GM23338 (cell line): ENCODE measurements around the gene SLIT1. TPM values are rescaled to one million over a fixed set of nuclear protein-coding genes. Genes with fewer than 3 reads are reported as not detected.

Experiments
- ATAC-seq: fragments of 200-7000 bp; cut with Tn5 transposase; 3 replicates; pipeline ENCODE4 v1.9.1; 2020
- DNase-seq: peaks from one replicate; pipeline ENCODE4 v3.0.0-alpha.2; 2015; ENCODE audit warnings: low spot score
- H2AFZ ChIP-seq: fragments of 200-600 bp; sonication (generic); 2 replicates; pipeline ENCODE4 v1.8.0; 2016; ENCODE audit warnings: antibody characterized with exemption, mild to moderate bottlenecking, moderate library complexity
- H3F3A ChIP-seq: fragments of 200-600 bp; sonication (generic); replicated peaks from 2 replicates; pipeline ENCODE4 v1.8.0; 2017; ENCODE audit warnings: antibody characterized with exemption, mixed run types, low read depth
- H3K27ac ChIP-seq: fragments of 200-600 bp; sonication (generic); 2 replicates; pipeline ENCODE4 v1.6.1; 2016; ENCODE audit warnings: low read depth
- H3K27me3 ChIP-seq: fragments of 200-600 bp; sonication (generic); 2 replicates; pipeline ENCODE4 v1.8.0; 2016; ENCODE audit warnings: mild to moderate bottlenecking, mixed run types, moderate library complexity; ENCODE audit not compliant: insufficient read depth
- H3K36me3 ChIP-seq: fragments of 200-600 bp; sonication (generic); 2 replicates; pipeline ENCODE4 v1.8.0; 2016; ENCODE audit warnings: mild to moderate bottlenecking; ENCODE audit not compliant: insufficient read depth
- H3K4me1 ChIP-seq: fragments of 200-600 bp; sonication (generic); 2 replicates; pipeline ENCODE4 v1.8.0; 2016; ENCODE audit warnings: mild to moderate bottlenecking, moderate library complexity; ENCODE audit not compliant: insufficient read depth
- H3K4me2 ChIP-seq: fragments of 200-600 bp; sonication (generic); 2 replicates; pipeline ENCODE4 v1.7.1; 2017; ENCODE audit warnings: mixed run types
- H3K4me3 ChIP-seq: fragments of 200-600 bp; sonication (generic); 2 replicates; pipeline ENCODE4 v1.6.1; 2016; ENCODE audit warnings: mixed run types
- H3K79me2 ChIP-seq: fragments of 200-600 bp; sonication (generic); replicated peaks from 2 replicates; pipeline ENCODE4 v1.8.0; 2017; ENCODE audit warnings: mild to moderate bottlenecking; ENCODE audit not compliant: insufficient read depth
- H3K9me2 ChIP-seq: fragments of 200-600 bp; sonication (generic); 2 replicates; pipeline ENCODE4 v1.8.0; 2017; ENCODE audit not compliant: insufficient read depth
- H4K20me1 ChIP-seq: fragments of 200-600 bp; sonication (generic); replicated peaks from 2 replicates; pipeline ENCODE4 v1.8.0; 2017; ENCODE audit warnings: mild to moderate bottlenecking; ENCODE audit not compliant: insufficient read depth
- H3K27ac Mint-ChIP-seq: 2 replicates; pipeline ENCODE4 v1.8.0; 2020; ENCODE audit warnings: inconsistent platforms, mild to moderate bottlenecking, moderate library complexity, mixed read lengths
- H3K27me3 Mint-ChIP-seq: 3 replicates; pipeline ENCODE4 v1.8.0; 2022; ENCODE audit warnings: low read depth, mild to moderate bottlenecking, moderate library complexity, mixed read lengths, inconsistent platforms; ENCODE audit not compliant: insufficient read depth, poor library complexity
- H3K36me3 Mint-ChIP-seq: 3 replicates; pipeline ENCODE4 v1.8.0; 2021; ENCODE audit warnings: low read depth, mild to moderate bottlenecking, inconsistent platforms, moderate library complexity, mixed read lengths
- H3K4me1 Mint-ChIP-seq: 3 replicates; pipeline ENCODE4 v1.8.0; 2020; ENCODE audit warnings: mild to moderate bottlenecking, inconsistent platforms, mixed read lengths
- H3K4me3 Mint-ChIP-seq: 3 replicates; pipeline ENCODE4 v1.8.0; 2021; ENCODE audit warnings: moderate library complexity, mild to moderate bottlenecking, inconsistent platforms, mixed read lengths
- H3K9me3 Mint-ChIP-seq: 3 replicates; pipeline ENCODE4 v1.8.0; 2020; ENCODE audit warnings: moderate library complexity, mild to moderate bottlenecking, inconsistent platforms, mixed read lengths
- CREB1 ChIP-seq: fragments of 250-450 bp; sonication (Bioruptor Pico); IDR thresholded peaks from 2 replicates; pipeline ENCODE4 v1.5.0; 2020; ENCODE audit warnings: low read depth, mild to moderate bottlenecking, moderate library complexity
- CTCF ChIP-seq, 2 experiments: fragments of 200-600 bp in 1 of 2; sonication (generic) in 1 of 2; conservative IDR thresholded peaks; 2 replicates each; pipeline versions ENCODE4 v1.5.1 to v1.6.1; 2016 to 2017; ENCODE audit warnings: antibody characterized with exemption in 2 of 2, low read depth in 2 of 2, mild to moderate bottlenecking in 2 of 2, moderate library complexity in 1 of 2
- EZH2 ChIP-seq: fragments of 200-600 bp; sonication (generic); IDR thresholded peaks from one replicate; pipeline ENCODE4 v1.8.0; 2017; ENCODE audit warnings: antibody characterized with exemption, mild to moderate bottlenecking, low read depth; ENCODE audit not compliant: unreplicated experiment
- EZH2phosphoT487 ChIP-seq: fragments of 200-600 bp; sonication (generic); IDR thresholded peaks from one replicate; pipeline ENCODE4 v1.8.1; 2018; ENCODE audit warnings: antibody characterized with exemption; ENCODE audit not compliant: unreplicated experiment
- JUNB ChIP-seq: IDR thresholded peaks from one replicate; pipeline ENCODE4 v1.6.1; 2016; ENCODE audit warnings: antibody characterized with exemption; ENCODE audit not compliant: unreplicated experiment
- NANOG ChIP-seq: IDR thresholded peaks from 2 replicates; pipeline ENCODE4 v1.6.1; 2016; ENCODE audit warnings: antibody characterized with exemption, borderline replicate concordance
- POLR2AphosphoS5 ChIP-seq: IDR thresholded peaks from 2 replicates; pipeline ENCODE4 v1.6.1; 2016; ENCODE audit warnings: antibody characterized with exemption, low read depth
- REST ChIP-seq: IDR thresholded peaks from one replicate; pipeline ENCODE4 v1.6.1; 2018; ENCODE audit warnings: antibody characterized with exemption; ENCODE audit not compliant: unreplicated experiment
- STAT1 ChIP-seq: IDR thresholded peaks from one replicate; pipeline ENCODE4 v1.6.1; 2016; ENCODE audit warnings: antibody characterized with exemption; ENCODE audit not compliant: unreplicated experiment
- ZNF114 ChIP-seq: fragments of 250-450 bp; sonication (Bioruptor Pico); IDR thresholded peaks from 2 replicates; pipeline ENCODE4 v1.5.0; 2020; ENCODE audit warnings: mild to moderate bottlenecking, moderate library complexity
- ZNF331 ChIP-seq: fragments of 250-450 bp; sonication (Bioruptor Pico); IDR thresholded peaks from 2 replicates; pipeline ENCODE4 v1.5.0; 2020; ENCODE audit warnings: low read depth, mild to moderate bottlenecking, moderate library complexity
- polyA plus RNA-seq: library from polyadenylated mRNA; unstranded; fragments of >200 nt; fragmentation: Nextera tagmentation; extraction: Ambion mirVana; gene quantifications from 2 replicates; pipeline ENCODE4 v1.2.1, GENCODE V29; 2016
- total RNA-seq: library from RNA; depleted of rRNA; stranded (reverse); fragments of >200 nt; shearing (Covaris generic); gene quantifications from 2 replicates; pipeline ENCODE4 v1.2.3, GENCODE V29; 2014
- TF ChIP-seq, protein P1 (sequence below): fragments of 250-450 bp; sonication (Bioruptor Pico); IDR thresholded peaks from 2 replicates; pipeline ENCODE4 v1.5.0; 2020; ENCODE audit warnings: mild to moderate bottlenecking, moderate library complexity
- TF ChIP-seq, protein P2 (sequence below): IDR thresholded peaks from 2 replicates; pipeline ENCODE4 v1.6.1; 2016; ENCODE audit warnings: antibody characterized with exemption

Gene SLIT1
- total and polyA plus RNA-seq, 2 experiments from 2014 or later = 0.76 to 1.7 TPM

GRCh38 chr10:97063983-97064837 lies 121.5 kb downstream of the SLIT1 start:
- Histone ChIP-seq H2AFZ (no peak overlapping the region), H3K4me3 (no peak overlapping the region), H3K27me3 (no peaks in the 10 kb centered on the region), H3K36me3 (no peaks in the 10 kb centered on the region), H3K27ac (no peak overlapping the region), H3K4me1 (peaks cover 6% of the 10 kb centered on the region; the same call in 1 of the 2 replicates), H4K20me1 (no peaks in the 10 kb centered on the region), H3F3A (no peaks in the 10 kb centered on the region), H3K79me2 (no peaks in the 10 kb centered on the region), H3K9me2 (no peaks in the 10 kb centered on the region), H3K4me2 (no peak overlapping the region)
- Mint-ChIP-seq H3K27me3 (peaks cover 11% of the 10 kb centered on the region), H3K9me3 (no peaks in the 10 kb centered on the region), H3K36me3 (no peaks in the 10 kb centered on the region), H3K4me3 (no peak overlapping the region), H3K4me1 (peaks cover 19% of the 10 kb centered on the region), H3K27ac (no peak overlapping the region)
- no peak for ATAC-seq
- no peak for TF ChIP-seq CTCF (conservative IDR thresholded peaks at IDR 0.05; ENCODE audit: low read depth in 2 of 2)
- no peak for TF ChIP-seq ZNF114 (CRISPR knock-in tag)
- TF ChIP-seq REST = no peak
- TF ChIP-seq, protein P1, sequence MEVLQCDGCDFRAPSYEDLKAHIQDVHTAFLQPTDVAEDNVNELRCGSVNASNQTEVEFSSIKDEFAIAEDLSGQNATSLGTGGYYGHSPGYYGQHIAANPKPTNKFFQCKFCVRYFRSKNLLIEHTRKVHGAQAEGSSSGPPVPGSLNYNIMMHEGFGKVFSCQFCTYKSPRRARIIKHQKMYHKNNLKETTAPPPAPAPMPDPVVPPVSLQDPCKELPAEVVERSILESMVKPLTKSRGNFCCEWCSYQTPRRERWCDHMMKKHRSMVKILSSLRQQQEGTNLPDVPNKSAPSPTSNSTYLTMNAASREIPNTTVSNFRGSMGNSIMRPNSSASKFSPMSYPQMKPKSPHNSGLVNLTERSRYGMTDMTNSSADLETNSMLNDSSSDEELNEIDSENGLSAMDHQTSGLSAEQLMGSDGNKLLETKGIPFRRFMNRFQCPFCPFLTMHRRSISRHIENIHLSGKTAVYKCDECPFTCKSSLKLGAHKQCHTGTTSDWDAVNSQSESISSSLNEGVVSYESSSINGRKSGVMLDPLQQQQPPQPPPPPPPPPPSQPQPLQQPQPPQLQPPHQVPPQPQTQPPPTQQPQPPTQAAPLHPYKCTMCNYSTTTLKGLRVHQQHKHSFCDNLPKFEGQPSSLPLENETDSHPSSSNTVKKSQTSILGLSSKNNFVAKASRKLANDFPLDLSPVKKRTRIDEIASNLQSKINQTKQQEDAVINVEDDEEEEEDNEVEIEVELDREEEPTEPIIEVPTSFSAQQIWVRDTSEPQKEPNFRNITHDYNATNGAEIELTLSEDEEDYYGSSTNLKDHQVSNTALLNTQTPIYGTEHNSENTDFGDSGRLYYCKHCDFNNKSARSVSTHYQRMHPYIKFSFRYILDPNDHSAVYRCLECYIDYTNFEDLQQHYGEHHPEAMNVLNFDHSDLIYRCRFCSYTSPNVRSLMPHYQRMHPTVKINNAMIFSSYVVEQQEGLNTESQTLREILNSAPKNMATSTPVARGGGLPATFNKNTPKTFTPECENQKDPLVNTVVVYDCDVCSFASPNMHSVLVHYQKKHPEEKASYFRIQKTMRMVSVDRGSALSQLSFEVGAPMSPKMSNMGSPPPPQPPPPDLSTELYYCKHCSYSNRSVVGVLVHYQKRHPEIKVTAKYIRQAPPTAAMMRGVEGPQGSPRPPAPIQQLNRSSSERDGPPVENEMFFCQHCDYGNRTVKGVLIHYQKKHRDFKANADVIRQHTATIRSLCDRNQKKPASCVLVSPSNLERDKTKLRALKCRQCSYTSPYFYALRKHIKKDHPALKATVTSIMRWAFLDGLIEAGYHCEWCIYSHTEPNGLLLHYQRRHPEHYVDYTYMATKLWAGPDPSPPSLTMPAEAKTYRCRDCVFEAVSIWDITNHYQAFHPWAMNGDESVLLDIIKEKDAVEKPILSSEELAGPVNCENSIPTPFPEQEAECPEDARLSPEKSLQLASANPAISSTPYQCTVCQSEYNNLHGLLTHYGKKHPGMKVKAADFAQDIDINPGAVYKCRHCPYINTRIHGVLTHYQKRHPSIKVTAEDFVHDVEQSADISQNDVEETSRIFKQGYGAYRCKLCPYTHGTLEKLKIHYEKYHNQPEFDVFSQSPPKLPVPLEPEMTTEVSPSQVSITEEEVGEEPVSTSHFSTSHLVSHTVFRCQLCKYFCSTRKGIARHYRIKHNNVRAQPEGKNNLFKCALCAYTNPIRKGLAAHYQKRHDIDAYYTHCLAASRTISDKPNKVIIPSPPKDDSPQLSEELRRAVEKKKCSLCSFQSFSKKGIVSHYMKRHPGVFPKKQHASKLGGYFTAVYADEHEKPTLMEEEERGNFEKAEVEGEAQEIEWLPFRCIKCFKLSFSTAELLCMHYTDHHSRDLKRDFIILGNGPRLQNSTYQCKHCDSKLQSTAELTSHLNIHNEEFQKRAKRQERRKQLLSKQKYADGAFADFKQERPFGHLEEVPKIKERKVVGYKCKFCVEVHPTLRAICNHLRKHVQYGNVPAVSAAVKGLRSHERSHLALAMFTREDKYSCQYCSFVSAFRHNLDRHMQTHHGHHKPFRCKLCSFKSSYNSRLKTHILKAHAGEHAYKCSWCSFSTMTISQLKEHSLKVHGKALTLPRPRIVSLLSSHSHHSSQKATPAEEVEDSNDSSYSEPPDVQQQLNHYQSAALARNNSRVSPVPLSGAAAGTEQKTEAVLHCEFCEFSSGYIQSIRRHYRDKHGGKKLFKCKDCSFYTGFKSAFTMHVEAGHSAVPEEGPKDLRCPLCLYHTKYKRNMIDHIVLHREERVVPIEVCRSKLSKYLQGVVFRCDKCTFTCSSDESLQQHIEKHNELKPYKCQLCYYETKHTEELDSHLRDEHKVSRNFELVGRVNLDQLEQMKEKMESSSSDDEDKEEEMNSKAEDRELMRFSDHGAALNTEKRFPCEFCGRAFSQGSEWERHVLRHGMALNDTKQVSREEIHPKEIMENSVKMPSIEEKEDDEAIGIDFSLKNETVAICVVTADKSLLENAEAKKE (CRISPR knock-in tag) = no peak
- TF ChIP-seq ZNF331 = no peak
- no peak for TF ChIP-seq JUNB
- no peak for TF ChIP-seq CREB1 (CRISPR knock-in tag)
- no peak for TF ChIP-seq EZH2
- TF ChIP-seq NANOG = no peak
- TF ChIP-seq, protein P2, sequence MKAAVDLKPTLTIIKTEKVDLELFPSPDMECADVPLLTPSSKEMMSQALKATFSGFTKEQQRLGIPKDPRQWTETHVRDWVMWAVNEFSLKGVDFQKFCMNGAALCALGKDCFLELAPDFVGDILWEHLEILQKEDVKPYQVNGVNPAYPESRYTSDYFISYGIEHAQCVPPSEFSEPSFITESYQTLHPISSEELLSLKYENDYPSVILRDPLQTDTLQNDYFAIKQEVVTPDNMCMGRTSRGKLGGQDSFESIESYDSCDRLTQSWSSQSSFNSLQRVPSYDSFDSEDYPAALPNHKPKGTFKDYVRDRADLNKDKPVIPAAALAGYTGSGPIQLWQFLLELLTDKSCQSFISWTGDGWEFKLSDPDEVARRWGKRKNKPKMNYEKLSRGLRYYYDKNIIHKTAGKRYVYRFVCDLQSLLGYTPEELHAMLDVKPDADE = no peak
- no peak for TF ChIP-seq EZH2phosphoT487
- no peak for TF ChIP-seq POLR2AphosphoS5
- no peak for TF ChIP-seq STAT1
- no peak for DNase-seq
